Measurements from ENCODE around the gene SMCO2.

- TF ChIP-seq, protein P1, sequence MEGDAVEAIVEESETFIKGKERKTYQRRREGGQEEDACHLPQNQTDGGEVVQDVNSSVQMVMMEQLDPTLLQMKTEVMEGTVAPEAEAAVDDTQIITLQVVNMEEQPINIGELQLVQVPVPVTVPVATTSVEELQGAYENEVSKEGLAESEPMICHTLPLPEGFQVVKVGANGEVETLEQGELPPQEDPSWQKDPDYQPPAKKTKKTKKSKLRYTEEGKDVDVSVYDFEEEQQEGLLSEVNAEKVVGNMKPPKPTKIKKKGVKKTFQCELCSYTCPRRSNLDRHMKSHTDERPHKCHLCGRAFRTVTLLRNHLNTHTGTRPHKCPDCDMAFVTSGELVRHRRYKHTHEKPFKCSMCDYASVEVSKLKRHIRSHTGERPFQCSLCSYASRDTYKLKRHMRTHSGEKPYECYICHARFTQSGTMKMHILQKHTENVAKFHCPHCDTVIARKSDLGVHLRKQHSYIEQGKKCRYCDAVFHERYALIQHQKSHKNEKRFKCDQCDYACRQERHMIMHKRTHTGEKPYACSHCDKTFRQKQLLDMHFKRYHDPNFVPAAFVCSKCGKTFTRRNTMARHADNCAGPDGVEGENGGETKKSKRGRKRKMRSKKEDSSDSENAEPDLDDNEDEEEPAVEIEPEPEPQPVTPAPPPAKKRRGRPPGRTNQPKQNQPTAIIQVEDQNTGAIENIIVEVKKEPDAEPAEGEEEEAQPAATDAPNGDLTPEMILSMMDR (IDR thresholded peaks at IDR 0.05; ENCODE audit: poor library complexity): no peak
- no peak for TF ChIP-seq EZH2 (IDR thresholded peaks at IDR 0.05; ENCODE audit: borderline replicate concordance)
- no peak for TF ChIP-seq EZH2phosphoT487 (IDR thresholded peaks at IDR 0.05; ENCODE audit: low read depth, severe bottlenecking, unreplicated experiment)
Observed at GRCh38 chr12:27464220-27464554, 17.7 kb downstream of the SMCO2 start.
